Measurements from ENCODE around the gene CPNE8.

- TF ChIP-seq CTCF (IDR thresholded peaks at IDR 0.05; ENCODE audit: poor library complexity) (no peak), EZH2 (IDR thresholded peaks at IDR 0.05; ENCODE audit: borderline replicate concordance) (no peak), EZH2phosphoT487 (IDR thresholded peaks at IDR 0.05; ENCODE audit: low read depth, severe bottlenecking, unreplicated experiment) (no peak)
Observed at GRCh38 chr12:38689704-38690103, 215.7 kb downstream of the CPNE8 start.

Measured in hepatocyte (in vitro differentiated cells).